Stimulated activated effector memory CD8-positive, alpha-beta T cell treated with anti-CD3 and anti-CD28 coated beads, Interleukin-12 subunit alpha, Interleukin-12 subunit beta, amount 100 ng/mL, for 72 hours (primary cell): ENCODE results near the gene TSPAN7.
A peak's percentile ranks its signal among the peaks of the same experiment; 100 is the strongest.

ENCODE experiments used
- ATAC-seq: fragments of 150-1000 bp; cut with Tn5 transposase; 2 replicates; pipeline ENCODE4 v1.10.0; 2021
- DNase-seq, 2 donors: peaks; one replicate each; pipeline ENCODE4 v3.0.0; 2021 to 2022; ENCODE audit warnings: low spot score in 2 of 2
- H3K27ac Mint-ChIP-seq: one replicate; pipeline ENCODE4 v1.8.0; 2022; ENCODE audit warnings: mild to moderate bottlenecking, mixed read lengths
- H3K36me3 Mint-ChIP-seq: one replicate; pipeline ENCODE4 v1.8.0; 2022; ENCODE audit warnings: mild to moderate bottlenecking, mixed read lengths
- H3K4me1 Mint-ChIP-seq: one replicate; pipeline ENCODE4 v1.8.0; 2022; ENCODE audit warnings: mixed read lengths
- H3K4me3 Mint-ChIP-seq: one replicate; pipeline ENCODE4 v1.8.0; 2022; ENCODE audit warnings: mild to moderate bottlenecking, mixed read lengths
- H3K9me3 Mint-ChIP-seq: one replicate; pipeline ENCODE4 v1.8.0; 2022; ENCODE audit warnings: mixed read lengths

The TSPAN7 gene, protein sequence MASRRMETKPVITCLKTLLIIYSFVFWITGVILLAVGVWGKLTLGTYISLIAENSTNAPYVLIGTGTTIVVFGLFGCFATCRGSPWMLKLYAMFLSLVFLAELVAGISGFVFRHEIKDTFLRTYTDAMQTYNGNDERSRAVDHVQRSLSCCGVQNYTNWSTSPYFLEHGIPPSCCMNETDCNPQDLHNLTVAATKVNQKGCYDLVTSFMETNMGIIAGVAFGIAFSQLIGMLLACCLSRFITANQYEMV

DNA sequence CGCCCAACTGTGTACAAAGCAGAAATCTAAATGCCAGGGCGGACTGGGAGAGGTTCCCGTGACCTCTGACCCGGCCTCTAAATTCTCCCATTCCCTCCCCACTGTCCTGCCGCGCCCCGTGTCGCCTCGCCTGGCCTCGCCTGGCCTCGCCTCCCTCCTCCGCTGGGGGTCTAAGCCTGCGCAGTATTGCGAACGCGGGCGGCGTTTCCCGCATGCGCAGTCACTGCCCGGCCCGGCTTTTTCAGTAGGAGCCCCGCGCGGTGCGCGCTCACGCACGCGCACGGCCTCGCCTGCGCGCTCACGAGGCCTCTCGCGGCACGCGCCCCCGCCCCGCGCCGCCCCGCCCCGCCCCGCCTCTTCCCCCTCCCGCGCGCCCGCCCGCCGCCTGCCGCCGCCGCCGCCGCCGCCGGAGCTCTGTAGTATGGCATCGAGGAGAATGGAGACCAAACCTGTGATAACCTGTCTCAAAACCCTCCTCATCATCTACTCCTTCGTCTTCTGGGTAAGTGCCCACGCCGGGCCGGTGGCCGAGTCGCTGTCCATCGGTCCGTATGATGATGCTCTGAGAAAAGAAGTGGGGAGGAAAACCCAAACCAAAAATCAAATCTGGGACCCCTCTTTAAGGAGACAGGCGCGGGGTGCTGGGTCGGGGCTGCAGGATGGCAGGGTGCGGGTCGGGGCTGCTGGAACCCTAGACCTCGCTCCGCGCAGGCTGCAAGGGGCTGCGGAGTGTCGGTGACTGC lies at the start of gene TSPAN7:
TSPAN7 (plus strand) TSS at position 417 of the 743 bp plus-strand sequence; CDS start at position 422, 5 bp downstream.
- peak; percentile 39 to 73 for DNase-seq
- H3K27ac Mint-ChIP-seq: no peak within 1 kb of the TSS
- peak; percentile 90 for ATAC-seq
- H3K4me3 Mint-ChIP-seq: peak within 1 kb of the TSS; percentile 70
- H3K4me1 Mint-ChIP-seq: no peaks in the 10 kb centered on the region
- no peaks in the 10 kb centered on the region for H3K9me3 Mint-ChIP-seq
- peaks cover 5% of the 10 kb centered on the region for H3K36me3 Mint-ChIP-seq

GRCh38 chrX:38513112-38513742 lies 48.1 kb upstream of the TSPAN7 start:
- no peak overlapping the region for H3K27ac Mint-ChIP-seq
- H3K36me3 Mint-ChIP-seq: no peaks in the 10 kb centered on the region
- no peaks in the 10 kb centered on the region for H3K9me3 Mint-ChIP-seq
- DNase-seq (no peak), ATAC-seq (no peak)
- H3K4me1 Mint-ChIP-seq: no peaks in the 10 kb centered on the region
- H3K4me3 Mint-ChIP-seq: no peak overlapping the region

DNA sequence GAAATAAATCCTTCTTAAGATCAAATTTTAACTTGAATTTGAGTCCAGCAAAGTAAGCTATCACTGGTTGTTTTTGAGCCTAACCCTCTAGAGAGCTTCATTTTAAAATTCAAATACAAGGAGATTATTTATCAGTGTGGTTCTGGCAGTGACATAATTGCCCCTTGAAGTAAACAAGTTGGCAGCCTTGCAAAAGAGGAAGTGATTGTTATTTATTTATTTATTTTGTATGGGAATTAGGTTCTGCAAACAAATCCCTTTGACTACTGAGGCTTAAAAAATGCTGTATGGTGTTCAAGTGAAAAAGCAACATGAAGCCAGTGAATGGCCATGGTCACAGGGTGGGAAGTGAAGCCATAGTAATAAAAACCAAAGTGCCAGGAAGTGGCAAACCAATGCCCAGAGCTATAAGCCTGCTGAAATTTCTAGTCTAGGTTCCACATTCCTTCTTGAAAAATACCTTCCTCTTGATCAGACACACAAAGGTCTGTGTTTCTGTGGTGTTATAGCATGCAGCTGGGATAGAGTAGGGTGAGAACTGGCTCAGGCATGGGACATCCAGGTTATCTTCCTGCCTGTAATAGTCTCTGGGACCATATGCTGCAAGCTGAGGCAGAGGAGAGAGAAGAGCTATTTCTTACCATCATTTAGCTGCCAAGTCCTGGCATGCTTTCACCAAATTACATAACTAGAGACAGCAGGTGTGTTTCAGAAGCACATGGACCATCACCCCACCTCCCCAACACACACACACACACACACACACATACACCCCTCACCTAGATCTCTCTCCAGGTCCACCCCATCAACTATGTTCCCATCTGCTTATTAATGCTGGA lies 47.1 kb upstream of the TSPAN7 start:
- no peaks in the 10 kb centered on the region for H3K36me3 Mint-ChIP-seq

GRCh38 chrX:38515291-38515690 lies 46.1 kb upstream of the TSPAN7 start:
- ATAC-seq (no peak), DNase-seq (no peak)
- Mint-ChIP-seq H3K4me3 (no peak overlapping the region), H3K36me3 (no peaks in the 10 kb centered on the region), H3K27ac (no peak overlapping the region), H3K4me1 (no peaks in the 10 kb centered on the region), H3K9me3 (no peaks in the 10 kb centered on the region)

More for the DNA sequence above, 47.1 kb upstream of the TSPAN7 start:
- no peaks in the 10 kb centered on the region for H3K4me1 Mint-ChIP-seq
- no peak for ATAC-seq
- H3K4me3 Mint-ChIP-seq: no peak overlapping the region
- H3K27ac Mint-ChIP-seq: no peak overlapping the region
- no peak for DNase-seq
- no peaks in the 10 kb centered on the region for H3K9me3 Mint-ChIP-seq

DNA sequence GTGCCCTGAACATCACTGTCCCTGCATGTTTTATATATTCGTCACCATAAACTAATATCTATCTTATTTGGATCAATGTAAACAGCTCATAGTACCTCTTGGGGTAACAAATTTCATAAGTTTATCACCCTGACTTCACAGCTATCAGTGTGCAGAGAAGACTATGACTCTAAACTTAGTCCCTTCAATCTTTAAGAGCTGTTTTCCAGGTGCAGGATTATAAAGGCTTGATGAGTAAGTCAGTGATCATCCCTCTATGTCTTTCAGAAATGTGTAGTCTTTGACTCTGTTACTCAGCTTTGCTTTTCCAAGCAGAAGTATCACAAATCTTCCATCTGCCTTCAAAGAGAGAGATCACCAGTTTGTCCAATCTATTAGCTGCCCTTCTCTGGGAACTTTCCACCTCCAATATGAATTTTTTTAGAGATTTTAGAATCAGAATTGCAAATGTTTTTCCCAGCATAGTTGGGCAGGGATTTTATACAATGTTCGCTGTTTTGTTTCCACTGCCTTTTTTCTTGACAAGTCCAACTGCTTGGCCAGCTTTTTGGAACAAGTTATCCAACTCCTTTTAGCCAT lies 45.1 kb upstream of the TSPAN7 start:
- no peaks in the 10 kb centered on the region for H3K4me1 Mint-ChIP-seq
- H3K27ac Mint-ChIP-seq: no peak overlapping the region
- H3K36me3 Mint-ChIP-seq: no peaks in the 10 kb centered on the region
- no peak for ATAC-seq
- no peak for DNase-seq
- no peak overlapping the region for H3K4me3 Mint-ChIP-seq
- no peaks in the 10 kb centered on the region for H3K9me3 Mint-ChIP-seq

- Mint-ChIP-seq H3K36me3 (no peaks in the 10 kb centered on the region), H3K27ac (no peak overlapping the region), H3K9me3 (no peaks in the 10 kb centered on the region), H3K4me3 (no peak overlapping the region), H3K4me1 (no peaks in the 10 kb centered on the region)
- no peak for ATAC-seq
- DNase-seq: no peak
Measured at GRCh38 chrX:38519651-38520050, 41.7 kb upstream of the TSPAN7 start.

GRCh38 chrX:38538134-38538533 lies 23.2 kb upstream of the TSPAN7 start:
- H3K4me3 Mint-ChIP-seq: no peak overlapping the region
- DNase-seq: no peak
- no peak for ATAC-seq
- no peaks in the 10 kb centered on the region for H3K4me1 Mint-ChIP-seq
- H3K36me3 Mint-ChIP-seq: no peaks in the 10 kb centered on the region
- H3K27ac Mint-ChIP-seq: no peak overlapping the region
- no peaks in the 10 kb centered on the region for H3K9me3 Mint-ChIP-seq

GRCh38 chrX:38539748-38540147 lies 21.6 kb upstream of the TSPAN7 start:
- H3K4me3 Mint-ChIP-seq: no peak overlapping the region
- ATAC-seq (no peak), DNase-seq (no peak)
- no peaks in the 10 kb centered on the region for H3K36me3 Mint-ChIP-seq
- H3K27ac Mint-ChIP-seq: no peak overlapping the region
- H3K9me3 Mint-ChIP-seq: no peaks in the 10 kb centered on the region
- H3K4me1 Mint-ChIP-seq: no peaks in the 10 kb centered on the region

DNA sequence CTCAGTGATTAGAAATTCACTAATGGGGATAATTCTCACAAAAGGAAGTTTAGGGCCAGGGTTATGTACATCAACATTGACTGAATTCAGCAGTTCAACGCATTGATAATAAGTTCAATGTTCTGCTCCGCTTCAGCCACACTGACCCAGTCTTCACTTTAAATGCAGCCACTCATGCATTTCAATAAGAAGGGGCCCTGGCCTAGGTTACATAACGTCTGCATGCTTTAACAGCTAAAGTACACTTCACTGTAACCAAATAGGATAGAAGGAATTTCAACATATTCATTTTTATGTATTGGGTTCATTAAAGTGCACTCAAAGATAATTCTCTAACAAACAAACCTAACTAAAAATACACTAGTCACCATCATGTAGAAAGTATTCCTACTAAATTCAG lies 12.8 kb upstream of the TSPAN7 start:
- Mint-ChIP-seq H3K36me3 (no peaks in the 10 kb centered on the region), H3K4me3 (no peak overlapping the region), H3K27ac (no peak overlapping the region), H3K4me1 (no peaks in the 10 kb centered on the region), H3K9me3 (no peaks in the 10 kb centered on the region)
- no peak for ATAC-seq
- DNase-seq: no peak

DNA sequence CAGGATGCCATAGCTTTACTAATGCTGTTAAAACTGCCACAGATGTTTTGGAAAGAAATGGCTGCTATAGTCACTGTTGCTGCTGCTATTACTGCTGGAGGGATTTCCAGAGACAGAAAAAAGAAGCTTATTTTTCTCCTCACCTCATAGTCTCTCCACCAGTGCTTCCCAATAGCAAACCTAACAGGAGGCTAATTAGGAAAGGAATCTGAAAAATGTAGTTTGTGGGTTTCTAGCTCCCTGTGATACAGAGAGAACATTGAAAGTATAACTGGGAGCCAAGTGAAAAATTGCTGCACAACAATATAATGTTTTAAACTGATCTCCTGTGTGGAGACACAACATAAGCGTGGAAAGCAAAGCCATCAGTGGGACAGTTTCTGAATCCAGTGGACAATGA lies 8.6 kb upstream of the TSPAN7 start:
- DNase-seq (no peak), ATAC-seq (no peak)
- Mint-ChIP-seq H3K4me1 (no peaks in the 10 kb centered on the region), H3K9me3 (no peaks in the 10 kb centered on the region), H3K27ac (no peak overlapping the region), H3K36me3 (peaks cover 5% of the 10 kb centered on the region), H3K4me3 (no peak overlapping the region)

DNA sequence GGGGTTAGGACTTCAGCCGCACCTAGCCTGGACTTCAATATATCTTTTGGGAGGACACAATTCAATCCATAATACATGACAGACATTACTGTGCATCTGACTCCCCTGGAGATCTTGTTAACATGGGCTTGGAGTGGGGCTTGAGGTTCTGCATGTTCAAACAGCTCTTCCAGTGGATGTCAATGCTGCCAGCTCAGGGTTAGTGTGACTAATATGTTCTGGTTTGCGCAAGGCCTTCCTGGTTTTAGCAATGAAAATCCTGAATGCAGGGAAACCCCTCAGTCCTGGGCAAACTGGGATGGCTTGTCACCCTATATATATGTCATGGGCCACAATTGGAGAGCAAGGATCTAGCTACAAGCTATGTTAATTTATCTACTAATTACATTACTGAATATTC lies 2.7 kb upstream of the TSPAN7 start:
- DNase-seq: no peak
- Mint-ChIP-seq H3K9me3 (no peaks in the 10 kb centered on the region), H3K4me3 (no peak overlapping the region), H3K27ac (no peak overlapping the region), H3K4me1 (no peaks in the 10 kb centered on the region), H3K36me3 (peaks cover 5% of the 10 kb centered on the region)
- ATAC-seq: no peak

DNA sequence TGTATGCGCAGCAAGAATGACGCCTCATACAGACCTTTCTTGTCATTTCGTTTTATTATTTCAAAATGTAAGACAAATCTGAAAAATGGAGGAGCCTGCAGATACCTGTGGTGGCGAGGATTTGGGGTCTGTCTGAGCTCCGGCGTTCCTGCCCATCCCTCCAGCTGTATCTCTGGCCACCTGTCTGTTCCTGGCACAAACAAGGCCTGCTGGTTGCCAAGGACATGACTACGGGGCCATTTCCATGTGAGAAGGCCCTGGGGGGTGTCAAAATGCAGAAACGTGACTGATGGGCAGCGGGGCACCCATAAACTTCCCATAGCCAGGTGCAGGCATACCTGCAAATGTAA lies 591 bp upstream of the TSPAN7 start:
- ATAC-seq (no peak), DNase-seq (no peak)
- H3K36me3 Mint-ChIP-seq: peaks cover 5% of the 10 kb centered on the region
- peak overlapping the region; percentile 70 for H3K4me3 Mint-ChIP-seq
- no peaks in the 10 kb centered on the region for H3K4me1 Mint-ChIP-seq
- no peak overlapping the region for H3K27ac Mint-ChIP-seq
- H3K9me3 Mint-ChIP-seq: no peaks in the 10 kb centered on the region

DNA sequence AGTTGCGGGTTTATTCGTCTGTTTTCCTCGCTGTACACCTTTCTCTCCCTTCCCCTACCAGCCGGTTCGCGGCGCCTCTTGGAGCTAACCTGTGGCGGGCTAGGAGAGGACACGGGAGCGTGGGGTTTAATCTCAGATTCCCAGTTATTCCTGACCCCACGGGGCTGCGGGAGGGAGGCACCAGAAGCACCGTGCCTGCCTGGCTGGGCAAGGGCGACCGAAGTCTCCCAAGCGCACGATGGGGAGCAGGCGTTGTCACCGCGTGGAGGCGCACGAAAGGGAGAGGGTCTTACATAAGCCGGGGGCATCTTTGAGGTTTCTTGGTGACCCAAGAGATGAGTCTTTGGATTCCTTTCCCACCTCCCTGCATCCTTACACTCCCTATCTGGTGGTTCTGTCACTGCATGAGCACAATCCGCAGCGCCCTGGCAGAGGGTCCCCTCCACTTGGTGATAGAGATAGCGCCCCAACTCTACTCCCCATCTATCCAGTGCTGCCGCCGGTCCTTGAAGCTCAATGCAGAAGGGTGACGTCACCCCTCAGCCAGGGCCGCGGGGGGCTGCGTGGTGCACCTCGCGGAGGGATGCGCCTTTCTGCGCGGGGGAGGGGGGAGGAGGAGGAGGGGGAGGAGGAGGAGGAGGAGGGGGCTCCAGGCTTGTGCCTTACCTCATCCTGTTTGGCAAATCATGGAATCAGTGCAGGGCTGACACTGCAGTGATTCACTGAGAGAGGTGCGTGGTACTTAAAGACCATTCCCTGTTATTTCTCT lies 793 bp downstream of the TSPAN7 start:
- H3K36me3 Mint-ChIP-seq: no peaks in the 10 kb centered on the region
- DNase-seq: peak in 1 of 2 donors; percentile 1
- no peaks in the 10 kb centered on the region for H3K4me1 Mint-ChIP-seq
- H3K9me3 Mint-ChIP-seq: no peaks in the 10 kb centered on the region
- H3K4me3 Mint-ChIP-seq: peak overlapping the region; percentile 70
- ATAC-seq: no peak
- no peak overlapping the region for H3K27ac Mint-ChIP-seq

GRCh38 chrX:38563030-38563429 lies 1.7 kb downstream of the TSPAN7 start:
- Mint-ChIP-seq H3K27ac (no peak overlapping the region), H3K4me1 (no peaks in the 10 kb centered on the region), H3K9me3 (no peaks in the 10 kb centered on the region)

More at GRCh38 chrX:38563030-38563429, 1.7 kb downstream of the TSPAN7 start:
- Mint-ChIP-seq H3K4me3 (no peak overlapping the region), H3K36me3 (no peaks in the 10 kb centered on the region)
- ATAC-seq (no peak), DNase-seq (no peak)
